Activated T-cell treated with anti-CD3 and anti-CD28 coated beads, Interleukin-2, amount 50 U/mL, for 48 hours (primary cell): Measurements from ENCODE around the gene DCTPP1.
"Not testable (repeated sequence)": the region's sequence is repeated elsewhere in the genome, so short reads cannot be mapped to it uniquely, and the experiment has no call there.

Experiments
- DNase-seq, 2 experiments: peaks; one replicate each; pipeline ENCODE4 v3.0.0-alpha.2; 2020

Gene DCTPP1

DNA sequence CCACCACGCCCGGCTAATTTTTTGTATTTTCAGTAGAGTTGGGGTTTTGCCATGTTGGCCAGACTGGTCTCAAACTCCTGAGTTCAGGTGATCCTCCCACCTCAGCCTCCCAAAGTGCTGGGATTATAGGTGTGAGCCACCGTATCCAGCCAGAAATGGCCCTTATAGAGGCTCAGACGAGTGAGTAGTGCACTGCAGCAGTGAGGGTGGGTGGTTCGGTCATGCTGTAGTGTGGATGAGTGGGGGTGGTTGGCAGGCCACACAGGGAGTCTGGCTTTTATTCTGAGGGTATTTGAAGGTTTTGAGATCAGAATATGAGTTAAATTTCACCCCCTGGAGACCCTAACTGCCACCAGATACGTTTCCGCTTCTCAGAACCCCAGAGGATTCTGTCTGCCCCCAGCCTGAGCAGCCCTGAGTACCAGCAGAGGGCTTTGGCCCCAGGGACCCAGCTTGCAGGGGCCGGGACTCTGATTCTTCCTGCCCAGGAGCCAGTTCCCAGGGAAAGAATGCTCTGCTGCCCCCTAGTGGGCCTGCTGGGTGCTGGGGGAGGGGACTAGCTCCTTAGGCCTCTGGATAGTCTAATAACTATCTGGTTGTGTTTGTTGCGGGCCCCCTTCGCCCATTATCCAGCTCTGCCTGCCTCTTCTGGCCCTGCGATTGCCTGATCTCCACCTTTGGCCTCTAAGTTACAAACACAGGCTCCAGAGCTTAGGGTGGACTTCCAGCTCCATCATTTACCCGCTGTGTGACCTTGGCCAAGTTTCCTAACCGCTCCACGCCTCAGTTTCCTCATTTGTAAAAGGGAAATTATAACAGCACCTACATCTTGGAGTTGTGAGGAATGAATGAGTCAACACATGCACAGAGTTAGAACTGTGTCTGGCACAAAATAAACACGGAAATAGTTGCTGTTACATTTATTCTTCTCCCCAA is 20.4 kb downstream of the DCTPP1 start:
- DNase-seq: peak; percentile 96 to 98

DNA sequence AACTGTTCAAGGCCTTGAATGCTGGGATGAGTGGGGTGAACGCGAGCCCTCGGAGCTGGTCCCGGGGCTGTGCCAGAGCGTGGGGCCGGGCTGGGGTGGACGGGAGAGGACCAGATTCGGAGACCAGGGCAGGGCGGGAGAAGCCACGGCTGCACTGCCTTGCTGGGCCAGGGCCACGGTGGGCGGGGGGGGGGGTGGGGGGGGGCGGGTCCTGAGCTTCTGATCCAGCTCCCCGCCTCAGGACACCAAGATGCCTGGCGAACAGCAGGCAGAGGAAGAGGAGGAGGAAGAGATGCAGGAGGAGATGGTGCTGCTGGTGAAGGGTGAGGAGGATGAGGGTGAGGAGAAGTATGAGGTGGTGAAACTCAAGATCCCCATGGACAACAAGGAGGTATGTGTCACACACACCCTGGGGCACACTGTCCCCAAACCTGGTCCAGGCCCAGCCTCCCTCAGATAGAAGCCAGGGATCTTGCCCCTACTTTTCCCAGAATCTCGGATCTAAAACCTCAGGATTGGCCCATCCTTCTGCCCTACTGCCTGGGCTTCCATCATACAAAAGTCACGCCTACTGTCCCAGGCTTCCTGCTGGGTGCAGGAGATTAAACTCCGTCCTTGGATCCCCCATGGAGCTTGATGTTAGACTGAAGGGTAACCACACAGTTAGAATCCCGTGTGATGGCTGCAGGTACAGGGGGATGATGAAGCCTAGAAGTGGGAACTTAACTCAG is 21.9 kb downstream of the DCTPP1 start:
- peak in 1 of 2 experiments; percentile 43 for DNase-seq

DNA sequence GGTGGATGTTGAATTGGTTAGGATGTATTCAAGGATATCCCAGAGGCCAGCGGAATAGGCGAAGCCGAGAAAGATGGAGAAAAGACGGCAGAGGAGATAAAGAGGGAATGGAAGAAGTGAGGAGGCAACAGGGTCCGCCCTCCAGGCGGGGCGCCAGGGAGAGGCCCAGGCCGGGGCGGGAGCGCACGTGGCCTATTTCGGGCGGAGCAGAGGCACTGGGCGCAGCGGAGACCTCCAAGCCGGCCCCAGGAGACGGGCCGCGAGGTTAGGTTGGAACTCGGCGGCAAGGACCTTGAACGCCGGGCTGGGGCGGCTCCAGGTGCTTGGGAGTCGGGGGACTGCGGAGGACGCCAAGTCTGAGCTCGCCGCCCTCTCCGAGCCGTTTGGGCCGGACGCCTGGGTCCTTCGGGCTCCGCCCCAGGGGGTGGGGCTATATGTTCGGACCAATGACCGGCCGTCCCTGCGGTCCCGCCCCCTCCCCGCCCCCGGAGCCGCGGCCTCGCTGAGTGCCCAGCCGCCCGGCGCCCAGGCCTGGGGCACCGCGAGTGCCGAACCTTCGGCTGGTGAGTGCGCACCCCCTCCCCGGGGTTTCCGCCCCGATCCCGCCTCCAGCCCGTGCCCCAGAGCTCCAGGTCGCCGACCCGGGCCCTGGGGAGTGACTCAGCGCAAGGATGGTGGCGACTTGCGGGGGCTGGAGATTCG is 22.6 kb downstream of the DCTPP1 start, which contains the start of gene ZNF771:
TSS of gene ZNF771 (plus strand) at position 505 of the 702 bp plus-strand sequence. CDS start 448 bp downstream, outside the sequence.
- peak; percentile 96 to 97 for DNase-seq

DNA sequence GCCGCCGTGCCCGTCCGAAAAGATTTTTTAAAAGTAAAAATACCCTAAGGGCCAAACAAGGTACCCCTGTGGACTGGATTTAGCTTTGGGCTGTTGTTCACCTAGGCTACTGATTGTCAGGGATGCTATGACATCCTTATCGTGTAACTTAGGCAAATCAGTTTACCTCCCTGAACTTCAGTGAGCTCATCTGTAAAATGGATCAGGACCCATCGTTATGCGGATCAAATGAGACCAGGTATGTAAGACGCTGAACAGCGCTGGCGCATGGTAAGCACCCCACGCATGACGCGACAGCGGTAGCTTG is 23.1 kb downstream of the DCTPP1 start:
- no peak for DNase-seq

DNA sequence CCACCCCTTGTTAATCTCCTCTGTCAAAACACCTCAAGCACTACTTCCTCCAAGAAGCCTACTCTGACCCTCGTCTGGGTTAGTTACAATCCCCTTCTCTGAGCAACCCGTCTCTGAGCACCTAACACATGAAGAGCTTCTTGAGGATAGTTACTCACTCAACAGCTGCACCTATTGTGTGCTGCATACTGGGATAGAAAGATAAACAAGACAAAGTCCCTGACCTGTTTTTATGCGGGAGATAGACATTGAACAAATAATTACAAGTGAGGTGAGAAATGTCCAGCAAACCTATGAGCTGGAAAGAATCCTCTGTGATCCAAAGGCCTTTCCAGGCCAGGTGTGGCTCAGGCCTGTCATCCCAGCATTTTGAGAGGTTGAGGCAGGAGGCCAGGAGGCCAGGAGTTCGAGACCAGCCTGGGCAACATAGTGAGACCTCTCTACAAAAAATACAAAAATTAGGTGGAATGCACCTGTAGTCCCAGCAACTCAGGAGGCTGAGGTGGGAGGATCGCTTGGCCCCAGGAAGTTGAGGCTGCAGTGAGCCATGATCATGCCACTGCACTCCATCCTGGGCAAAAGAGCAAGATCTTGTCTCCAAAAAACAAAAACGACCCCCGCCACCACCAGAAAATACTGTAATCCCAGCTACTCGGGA is 27.9 kb downstream of the DCTPP1 start:
- no peak for DNase-seq

DNA sequence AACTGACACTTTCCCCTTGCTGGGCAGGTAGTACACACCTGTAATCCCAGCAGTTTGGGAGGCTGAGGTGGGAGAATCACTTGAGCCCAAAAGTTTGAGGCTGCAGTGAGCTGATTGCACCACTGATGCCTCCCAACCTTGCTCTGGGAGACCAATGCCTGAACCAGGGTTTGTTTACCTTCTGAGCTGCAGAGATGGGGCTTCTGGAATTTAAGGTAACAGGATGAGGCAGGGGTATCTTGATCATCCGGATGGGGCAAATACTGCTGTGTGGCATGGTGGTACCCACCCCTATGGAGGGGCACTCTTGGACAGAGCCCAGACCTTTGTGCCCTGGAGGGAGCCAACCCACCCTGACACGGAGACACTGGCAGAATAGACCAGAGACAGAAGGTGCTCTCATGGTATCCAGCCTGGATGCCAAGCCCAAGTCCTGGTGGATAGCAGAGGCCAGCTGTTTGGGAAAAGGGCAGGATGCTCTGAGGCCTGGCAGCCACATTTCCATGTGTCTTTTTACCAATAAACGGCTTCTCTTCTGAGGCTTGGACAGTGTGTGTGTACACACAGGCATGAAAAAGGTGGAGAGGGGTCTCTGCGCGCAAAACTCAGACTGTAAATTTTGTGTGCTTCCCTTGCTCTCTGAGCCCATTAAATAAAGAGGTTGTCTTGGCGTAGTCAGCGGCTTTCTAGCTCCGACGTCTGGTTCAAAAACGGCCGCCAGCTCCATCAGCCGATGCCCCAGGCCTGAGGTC is 30.2 kb downstream of the DCTPP1 start:
- DNase-seq: no peak

DNA sequence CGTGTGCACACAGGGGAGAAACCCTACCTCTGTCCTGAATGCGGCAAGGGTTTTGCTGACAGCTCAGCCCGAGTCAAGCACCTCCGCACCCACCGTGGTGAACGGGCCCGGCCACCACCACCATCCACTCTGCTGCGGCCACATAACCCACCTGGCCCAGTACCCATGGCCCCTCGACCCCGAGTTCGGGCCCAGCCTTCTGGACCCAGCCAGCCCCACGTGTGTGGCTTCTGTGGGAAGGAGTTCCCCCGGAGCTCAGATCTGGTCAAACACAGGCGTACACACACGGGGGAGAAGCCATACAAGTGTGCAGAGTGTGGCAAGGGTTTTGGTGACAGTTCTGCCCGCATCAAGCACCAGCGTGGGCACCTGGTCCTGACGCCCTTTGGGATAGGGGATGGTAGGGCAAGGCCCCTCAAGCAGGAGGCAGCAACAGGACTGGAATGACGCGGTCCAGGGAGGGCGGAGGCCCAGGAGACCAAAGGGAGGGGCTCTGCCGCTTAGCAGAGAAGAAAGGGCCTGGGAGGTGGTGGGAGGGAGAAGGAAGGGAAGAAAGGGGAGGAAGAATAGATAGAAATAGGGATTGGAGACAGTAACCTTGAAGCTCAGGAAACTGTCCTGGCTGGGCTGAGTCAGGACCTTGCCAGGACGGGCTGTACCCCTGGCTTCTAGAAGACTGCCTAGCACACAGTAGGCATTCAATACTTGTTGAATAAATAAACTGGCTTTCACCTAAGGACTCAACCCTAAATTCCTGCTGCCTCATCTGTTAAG is 31.0 kb downstream of the DCTPP1 start:
- no peak for DNase-seq

DNA sequence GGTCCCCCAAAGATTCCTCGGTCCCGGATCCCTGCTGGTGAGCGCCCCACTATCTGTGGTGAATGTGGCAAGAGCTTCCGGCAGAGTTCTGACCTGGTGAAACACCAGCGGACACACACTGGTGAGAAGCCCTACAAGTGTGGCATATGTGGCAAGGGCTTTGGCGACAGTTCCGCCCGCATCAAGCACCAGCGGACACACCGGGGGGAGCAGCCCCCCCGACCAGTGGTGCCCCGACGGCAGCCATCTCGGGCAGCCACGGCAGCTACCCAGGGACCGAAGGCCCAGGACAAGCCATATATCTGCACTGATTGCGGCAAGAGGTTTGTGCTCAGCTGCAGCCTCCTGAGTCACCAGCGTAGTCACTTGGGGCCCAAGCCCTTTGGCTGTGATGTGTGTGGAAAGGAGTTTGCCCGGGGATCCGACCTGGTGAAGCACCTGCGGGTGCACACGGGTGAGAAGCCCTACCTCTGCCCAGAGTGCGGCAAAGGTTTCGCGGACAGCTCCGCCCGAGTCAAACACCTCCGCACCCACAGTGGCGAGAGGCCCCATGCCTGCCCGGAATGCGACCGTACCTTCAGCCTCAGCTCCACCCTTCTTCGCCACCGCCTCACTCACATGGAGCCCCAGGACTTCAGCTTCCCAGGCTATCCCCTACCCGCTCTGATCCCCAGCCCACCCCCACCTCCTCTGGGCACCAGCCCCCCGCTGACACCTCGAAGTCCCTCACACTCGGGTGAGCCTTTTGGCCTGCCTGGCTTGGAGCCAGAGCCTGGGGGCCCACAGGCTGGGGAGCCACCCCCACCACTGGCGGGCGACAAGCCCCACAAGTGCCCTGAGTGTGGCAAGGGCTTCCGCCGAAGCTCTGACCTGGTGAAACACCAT is 31.8 kb downstream of the DCTPP1 start:
- DNase-seq: no peak

DNA sequence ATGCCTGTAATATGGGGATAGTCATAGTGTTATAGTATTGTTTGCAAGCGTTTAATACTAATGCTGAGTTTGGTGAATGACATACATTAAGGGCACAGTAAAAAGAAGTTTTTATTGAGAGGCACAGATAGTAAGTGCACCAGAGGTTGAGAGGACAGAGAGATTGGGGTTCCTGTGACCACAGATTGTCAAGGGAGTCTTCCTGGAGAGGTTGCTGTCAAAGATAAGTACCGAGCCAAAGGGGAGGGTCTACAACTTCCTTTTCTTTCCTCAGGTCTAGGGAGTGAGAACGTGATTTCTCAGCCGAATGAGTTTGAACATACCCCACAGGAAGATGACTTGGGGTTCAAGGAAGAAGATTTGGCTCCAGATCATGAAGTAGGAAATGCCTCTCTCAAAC is 32.8 kb downstream of the DCTPP1 start:
- no peak for DNase-seq

DNA sequence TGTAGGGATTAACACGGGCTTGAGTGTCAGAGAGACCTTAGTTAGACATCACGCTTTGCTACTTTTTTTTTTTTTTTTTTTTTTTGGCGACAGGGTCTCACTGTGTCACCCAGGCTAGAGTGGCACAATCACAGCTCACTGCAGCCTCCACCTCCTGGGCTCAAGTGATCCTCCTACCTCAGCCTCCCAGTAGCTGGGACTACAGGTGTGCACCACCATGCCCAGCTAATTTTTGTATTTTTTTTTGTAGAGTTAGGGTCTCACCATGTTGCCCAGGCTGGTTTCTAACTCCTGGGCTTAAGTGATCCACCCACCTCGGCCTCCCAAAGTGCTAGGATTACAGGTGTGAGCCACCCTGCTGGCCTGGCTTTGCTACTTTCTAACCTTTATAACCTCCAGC is 33.2 kb downstream of the DCTPP1 start:
- not testable (repeated sequence) for DNase-seq

DNA sequence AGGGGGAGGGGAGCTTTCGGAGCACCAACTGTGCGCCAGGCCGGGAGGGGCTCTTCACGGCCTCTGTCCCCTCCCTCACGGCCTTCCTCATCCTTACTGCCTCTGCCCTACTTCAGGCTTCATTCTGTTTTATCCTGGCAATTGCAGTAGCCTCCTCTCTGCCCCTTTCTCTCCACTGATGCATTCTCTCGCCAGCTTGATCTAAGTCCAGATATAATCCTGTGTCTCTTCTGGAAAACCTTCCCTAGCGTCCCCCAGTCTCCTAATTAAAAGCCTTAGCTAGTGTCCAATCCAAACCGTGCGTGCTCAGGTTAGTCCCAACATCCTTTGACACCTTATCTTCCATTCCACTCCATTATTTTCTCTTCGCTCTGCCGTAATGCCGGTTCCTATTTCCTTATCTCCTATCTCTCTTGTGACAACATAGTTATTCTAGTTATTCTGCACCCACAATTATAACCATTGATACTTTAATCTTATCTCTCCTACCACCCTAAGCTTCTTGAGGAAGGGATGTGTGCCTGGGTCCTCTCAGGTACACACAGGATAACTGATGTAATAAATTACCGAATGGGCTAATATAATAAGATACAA is 33.7 kb downstream of the DCTPP1 start:
- DNase-seq: no peak

DNA sequence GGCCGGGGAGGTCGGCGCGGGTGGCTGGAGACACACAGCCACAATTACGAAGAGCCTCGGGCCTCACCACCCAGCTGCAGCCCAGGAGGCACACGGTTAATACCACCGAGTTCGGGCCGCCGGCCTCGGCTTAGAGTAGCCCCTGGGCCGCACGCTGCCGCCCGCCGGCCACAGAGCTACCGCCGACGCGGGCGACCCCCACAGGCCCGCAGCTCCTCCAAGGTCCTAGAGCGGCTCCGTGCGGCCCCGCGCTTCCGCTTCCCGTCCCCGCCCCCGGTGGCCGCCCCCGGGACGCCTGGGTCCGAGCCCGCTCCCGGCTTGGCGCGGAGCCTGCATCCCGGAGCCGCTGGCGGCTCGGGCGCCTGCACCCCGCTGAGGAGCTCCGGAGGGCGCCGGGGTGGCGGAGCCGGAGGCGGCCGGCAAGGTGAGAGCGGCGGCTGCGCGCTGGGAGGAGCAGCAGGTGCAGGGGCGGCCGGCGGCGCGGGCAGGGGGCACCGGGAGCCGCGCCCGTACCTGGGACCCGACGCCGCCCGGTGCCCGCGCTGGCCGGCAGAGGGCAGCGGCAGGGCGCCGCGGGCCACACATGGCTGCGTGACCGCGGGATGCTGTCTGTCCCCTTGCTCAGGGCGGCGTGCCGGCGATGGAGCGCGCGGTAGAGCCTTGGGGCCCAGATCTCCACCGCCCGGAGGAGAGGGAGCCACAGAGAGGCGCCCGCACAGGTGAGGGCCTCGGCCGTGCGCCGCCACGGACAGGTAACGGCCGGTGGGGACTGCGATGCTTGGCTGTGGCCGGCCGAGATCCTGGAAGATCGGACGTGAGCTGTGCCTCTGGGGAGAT is 34.5 kb downstream of the DCTPP1 start, which contains the start of gene ZNF48:
TSS of gene ZNF48 (plus strand) at position 266 of the 837 bp plus-strand sequence. CDS start at position 641, 375 bp downstream.
- DNase-seq: peak; percentile 70 to 77

DNA sequence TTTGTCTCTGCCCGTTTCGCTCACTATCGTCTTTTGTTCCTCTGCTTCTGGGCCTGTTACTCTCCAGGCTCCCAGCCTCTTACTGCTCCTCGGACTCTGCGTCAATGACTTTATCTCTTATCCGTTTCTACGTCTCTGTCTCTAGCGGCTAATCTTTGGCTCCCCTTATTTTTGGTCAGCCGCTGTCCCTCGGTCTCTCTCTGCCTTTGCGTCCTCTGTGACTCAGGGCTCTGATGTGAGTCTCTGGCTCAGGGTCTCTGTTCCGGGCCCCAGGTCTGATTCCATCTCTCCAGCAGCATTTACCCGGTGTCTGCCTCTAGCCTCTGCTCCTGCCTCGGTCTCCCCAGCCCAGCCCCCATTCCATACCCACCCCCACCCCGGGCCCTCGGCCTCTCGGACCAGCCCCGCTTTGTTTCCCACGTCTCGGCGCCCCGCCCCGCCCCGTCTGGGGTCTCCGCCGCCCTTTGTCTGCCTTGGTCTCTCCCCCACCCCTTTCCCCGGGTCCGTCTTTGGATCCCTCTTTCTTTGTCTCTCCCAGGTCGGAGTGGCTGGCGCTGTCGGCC is 35.2 kb downstream of the DCTPP1 start:
- no peak for DNase-seq

DNA sequence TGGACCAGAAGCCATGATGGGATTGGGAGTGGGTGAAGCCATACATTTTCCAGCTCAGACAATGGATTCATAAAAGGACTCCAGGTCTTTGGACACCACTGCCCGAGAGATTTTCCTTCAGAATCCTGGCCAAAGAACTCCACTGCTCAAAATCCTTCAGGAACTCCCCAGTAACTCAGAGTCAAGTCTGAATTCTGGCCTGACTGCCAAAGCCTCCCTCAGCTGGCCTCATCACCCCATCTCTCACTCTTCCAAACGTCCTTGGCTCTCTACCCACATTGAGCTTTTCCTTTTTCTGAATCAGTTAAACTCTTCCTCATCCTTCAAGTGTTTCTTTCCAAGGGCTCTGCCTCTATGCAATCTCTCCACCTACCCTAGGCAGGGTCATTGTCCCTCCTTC is 46.3 kb downstream of the DCTPP1 start:
- no peak for DNase-seq

DNA sequence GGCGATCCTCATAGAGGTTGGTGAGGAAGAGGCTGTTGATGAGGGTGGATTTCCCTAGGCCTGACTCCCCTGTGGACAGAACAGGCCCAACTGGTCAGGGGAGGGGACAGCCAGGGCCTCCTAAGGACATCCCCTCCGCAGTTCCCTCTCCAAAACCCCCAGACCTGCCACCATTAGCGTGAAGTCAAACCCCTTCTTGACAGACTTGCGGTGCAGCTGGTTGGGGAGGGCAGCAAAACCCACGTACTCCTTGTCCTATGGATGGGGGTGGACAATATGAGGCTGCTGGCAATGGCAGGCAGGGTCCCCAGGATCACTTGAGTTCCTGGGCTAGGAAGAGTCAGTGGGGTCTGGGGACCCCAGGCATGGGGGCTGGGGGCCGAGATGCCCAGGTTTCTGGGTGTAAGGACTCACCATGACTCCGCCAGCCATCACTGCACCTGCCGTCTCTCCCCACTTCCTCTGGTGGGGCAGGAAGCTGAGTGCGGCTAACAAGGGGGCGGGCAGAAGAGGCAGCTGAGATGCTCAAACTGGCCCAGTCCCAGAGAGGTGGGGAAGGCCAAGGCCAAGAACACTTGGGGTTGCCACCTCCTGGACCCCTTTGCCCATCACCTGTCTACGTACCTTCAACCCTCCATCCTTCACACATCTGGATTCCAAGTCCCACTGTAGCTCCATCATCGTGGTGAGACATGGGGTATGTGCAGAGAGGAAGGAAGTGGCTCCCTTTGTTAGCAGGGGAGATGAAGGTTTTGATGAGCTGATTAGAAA is 47.5 kb downstream of the DCTPP1 start, which contains the start of gene SEPTIN1:
TSS of gene SEPTIN1 (minus strand) at position 451 of the 771 bp plus-strand sequence. CDS start at position 432, 19 bp downstream.
- peak; percentile 86 to 87 for DNase-seq

DNA sequence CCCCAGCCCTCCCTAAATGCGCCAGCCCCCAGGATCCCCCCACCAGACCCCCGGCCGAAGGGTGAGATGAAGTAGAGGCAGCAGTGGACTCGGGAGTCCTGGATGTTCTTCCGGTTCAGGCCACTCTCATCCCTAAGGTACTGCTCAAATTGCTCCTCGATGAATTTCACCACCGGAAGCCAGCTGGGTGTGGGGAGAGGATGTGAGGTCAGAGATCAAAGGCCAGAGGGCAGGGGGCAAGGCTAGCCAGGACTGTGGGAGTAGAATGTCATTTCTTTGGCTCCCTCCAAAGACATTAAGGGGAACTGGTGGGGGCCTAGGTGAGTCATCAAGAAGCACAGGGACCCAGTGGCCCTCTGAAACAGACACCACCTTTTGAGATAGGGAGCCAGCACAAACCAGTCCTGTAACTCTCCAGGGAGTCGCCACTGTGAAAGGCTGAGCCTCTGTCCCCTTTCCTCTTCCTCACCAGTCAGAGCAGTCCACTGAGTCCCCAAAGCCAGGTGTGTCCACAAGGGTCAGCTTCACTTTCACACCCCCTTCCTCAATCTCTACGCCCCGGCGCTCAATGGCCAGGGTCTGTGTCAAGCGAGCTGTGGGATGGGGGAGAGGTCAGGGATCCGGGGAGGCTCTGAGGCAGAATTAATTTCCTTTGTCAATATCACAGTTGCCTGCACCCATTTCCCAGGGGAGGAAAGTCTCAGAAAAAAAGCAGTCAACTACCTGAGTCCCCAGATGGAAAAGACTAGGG is 48.4 kb downstream of the DCTPP1 start:
- DNase-seq: peak; percentile 41 to 56

DNA sequence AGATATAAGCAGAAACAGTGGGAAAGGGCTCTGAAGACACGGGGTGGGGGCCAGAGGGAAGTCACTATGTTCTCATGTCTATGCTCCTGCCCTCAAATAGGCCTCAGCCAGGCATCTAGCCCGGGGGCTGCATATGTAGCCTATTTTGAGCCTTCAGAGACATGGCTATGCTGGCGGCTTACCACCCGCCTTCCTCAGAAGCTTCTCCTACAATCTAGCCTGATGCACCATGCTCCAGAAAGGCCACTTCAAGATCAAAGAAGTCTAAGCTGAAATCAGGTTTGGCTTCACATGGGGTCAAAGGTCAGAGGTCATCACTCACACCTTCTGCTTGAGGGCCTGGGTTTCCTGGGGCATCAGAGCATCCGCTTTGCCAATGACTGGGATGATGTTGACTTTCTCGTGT is 49.0 kb downstream of the DCTPP1 start:
- no peak for DNase-seq
